Tibial nerve (tissue), 3 donors: ENCODE results near the gene SAP30BP.

ENCODE experiments used
- CTCF ChIP-seq, 5 experiments: fragments of 200-600 bp in 3 of 5; fragments of 450-650 bp in 2 of 5; sonication (generic) in 3 of 5; IDR thresholded peaks; one replicate each; pipeline ENCODE4 v1.5.1; 2016 to 2019; ENCODE audit warnings: antibody characterized with exemption in 5 of 5, mild to moderate bottlenecking in 3 of 5, moderate library complexity in 2 of 5
- POLR2A ChIP-seq, 2 donors: fragments of 450-650 bp; IDR thresholded peaks; one replicate each; pipeline ENCODE4 v1.6.1; 2017; ENCODE audit warnings: antibody characterized with exemption in 2 of 2, mild to moderate bottlenecking in 2 of 2, moderate library complexity in 2 of 2

- TF ChIP-seq POLR2A (IDR thresholded peaks at IDR 0.05), result no peak
- TF ChIP-seq CTCF (IDR thresholded peaks at IDR 0.05), result no peak
These were observed 1.2 kb upstream of the SAP30BP start for GRCh38 chr17:75665981-75666380.
